ENCODE measurements around the gene USP15.

The USP15 gene

DNA sequence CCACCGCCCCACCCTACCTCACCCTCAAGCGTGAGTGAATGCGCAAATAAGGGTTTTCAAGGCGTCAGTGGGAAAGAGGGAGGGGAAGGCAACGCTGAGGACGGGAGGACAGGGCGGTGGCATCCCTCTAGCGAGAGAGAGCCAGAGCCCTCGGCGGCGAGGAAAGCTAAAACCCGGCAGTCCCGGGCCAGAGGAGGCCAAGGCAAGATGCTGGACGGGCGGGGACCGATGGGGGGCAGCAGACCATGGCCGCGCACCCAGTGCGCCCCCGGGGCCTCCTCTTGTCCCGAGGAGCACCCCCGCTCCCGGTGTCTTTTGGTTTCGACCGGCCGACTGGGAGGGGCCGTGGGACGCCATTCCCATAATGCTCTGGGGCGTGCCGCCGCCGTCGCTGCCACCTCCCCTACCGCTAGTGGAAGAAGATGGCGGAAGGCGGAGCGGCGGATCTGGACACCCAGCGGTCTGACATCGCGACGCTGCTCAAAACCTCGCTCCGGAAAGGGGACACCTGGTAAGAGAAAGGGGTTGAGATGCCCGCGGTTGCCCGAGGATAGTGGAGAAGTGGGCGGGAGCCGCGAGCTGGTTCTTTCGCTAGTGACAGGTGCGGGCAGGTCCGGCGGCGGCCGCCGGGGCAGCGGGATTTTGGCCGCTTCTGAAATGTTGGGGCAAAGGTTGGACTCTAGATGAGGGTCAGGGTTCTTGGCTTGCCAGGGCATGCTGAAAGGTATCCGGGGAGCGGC lies at the start of gene USP15:
Gene USP15 (plus strand): TSS at position 412 of the 740 bp plus-strand sequence. CDS start 11 bp downstream, at position 423.
- DNase-seq (ENCODE audit: low read depth) = peak; percentile 98

DNA sequence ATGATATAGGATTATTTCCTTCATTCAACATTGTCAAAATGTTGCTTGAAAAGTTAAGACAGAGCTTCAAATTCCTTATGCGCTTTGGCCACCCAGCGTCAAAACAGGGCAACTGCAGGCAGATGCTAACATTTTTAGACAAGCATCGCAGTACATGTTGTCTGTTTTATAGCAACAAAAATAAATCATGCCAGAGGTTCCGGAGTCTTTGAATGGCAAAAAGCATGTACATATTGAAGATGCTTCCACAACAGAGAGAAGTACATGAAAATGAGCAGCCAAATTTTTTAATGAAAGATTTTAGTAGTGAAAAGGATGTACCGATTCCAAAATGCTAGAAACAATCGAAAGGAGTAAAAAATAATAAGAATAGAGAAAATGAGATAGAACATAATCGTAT lies 49.8 kb upstream of the USP15 start:
- peak; percentile 60 for DNase-seq (ENCODE audit: low read depth)

DNA sequence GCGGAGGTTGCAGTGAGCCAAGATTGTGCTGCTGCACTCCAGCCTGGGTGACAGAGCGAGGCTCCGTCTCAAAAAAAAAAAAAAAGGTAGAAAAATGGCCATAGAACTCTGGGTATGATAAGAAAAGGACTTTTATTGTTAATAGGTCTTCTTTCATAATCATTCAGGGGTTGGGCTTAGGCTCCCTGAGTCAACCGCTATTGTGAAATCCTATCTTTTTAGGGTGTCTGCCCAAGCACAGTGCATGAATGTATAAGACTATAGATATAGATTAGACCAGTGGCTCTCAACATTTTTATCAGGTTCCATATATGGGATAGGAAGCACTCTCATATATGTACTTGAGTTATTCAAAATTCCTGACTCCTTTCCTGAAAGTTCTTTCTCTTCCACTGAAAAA lies 48.7 kb upstream of the USP15 start:
- no peak for DNase-seq (ENCODE audit: low read depth)

DNA sequence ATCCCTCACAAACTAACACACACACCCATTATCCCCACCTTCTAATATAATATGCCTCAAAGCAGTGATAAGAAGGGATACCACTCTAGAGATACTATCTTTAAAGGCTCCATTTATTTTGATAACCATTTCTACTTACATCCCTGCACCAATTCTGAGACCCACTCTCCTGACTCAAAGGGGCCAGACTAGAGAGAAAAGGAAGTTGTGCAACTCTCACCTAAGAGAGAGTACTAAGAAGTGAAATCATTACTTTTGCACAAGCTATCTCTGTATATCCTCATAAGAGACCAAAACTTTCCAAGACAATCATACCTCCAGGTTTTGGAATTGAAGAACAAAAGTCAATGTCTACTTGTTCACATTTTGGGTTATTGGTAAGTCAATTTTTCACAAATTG lies 45.4 kb upstream of the USP15 start:
- DNase-seq (ENCODE audit: low read depth) = no peak

DNA sequence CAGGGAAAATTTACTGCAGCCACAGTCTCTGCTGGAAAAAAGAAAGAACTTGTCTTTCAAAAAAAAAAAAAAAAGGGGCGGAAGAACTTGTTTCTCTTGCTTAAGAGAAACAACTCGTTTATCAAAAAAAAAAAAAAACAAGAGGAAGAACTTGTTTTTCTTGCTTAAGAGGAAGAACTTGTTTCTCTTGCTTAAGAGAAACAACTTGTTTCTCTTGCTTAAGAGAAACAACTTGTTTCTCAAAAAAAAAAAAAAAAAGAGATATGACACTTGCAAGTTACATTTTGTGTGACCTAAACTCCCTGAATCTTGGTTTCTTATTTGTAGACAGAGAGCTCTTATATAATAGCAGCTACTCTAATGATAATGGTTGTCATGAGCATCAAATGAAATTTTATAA lies 44.7 kb upstream of the USP15 start:
- DNase-seq (ENCODE audit: low read depth) = no peak

DNA sequence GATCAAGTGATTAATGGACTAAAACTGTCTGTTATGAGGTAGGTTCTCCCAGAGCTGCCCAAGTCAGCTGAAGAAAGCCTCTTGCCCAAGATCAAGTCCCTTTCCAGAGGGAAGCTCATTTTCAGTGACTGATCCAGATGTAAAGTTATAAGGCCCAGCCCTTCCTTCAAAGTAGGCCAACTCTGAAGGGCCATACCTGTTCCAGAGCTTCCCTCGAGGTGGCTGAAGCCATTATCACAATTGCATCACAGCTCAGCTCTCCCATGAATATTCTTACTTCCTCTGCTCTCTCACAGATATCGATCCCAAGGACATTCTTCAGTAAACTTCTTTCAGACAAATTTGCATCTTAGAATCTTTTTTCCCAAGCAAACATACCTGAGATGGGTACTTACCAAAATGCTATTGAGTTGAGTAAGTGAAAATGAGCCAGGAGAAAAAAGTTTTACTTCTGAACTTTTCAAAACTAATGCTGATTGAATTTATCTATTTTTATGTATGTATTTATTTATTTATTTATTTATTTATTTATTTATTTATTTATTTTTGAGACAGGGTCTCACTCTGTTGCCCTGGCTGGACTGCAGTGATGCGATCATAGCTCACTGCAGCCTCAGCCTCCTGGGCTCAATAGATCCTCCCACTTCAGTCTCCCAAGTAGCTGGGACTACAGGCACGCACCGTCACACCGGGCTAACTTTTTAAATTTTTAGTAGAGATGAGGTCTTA lies 42.6 kb upstream of the USP15 start:
- no peak for DNase-seq (ENCODE audit: low read depth)

DNA sequence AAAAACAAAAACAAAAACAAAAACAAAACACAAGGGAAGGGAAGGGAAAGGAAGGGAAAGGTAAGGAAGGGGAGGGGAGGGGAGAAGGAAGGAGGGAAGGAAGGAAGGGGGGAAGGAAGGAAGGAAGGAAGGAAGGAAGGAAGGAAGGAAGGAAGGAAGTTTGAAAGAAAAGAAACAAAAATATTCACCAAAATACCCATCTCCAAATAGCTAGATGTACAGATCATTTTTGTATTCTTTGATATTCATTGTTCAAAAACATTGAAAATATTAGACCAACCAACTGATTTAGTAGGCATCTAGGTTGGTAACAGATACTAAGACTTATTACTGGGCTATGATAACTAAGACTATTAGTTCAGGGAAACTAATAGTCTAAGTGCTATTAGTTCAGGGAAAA lies 39.1 kb upstream of the USP15 start:
- no peak for DNase-seq (ENCODE audit: low read depth)

DNA sequence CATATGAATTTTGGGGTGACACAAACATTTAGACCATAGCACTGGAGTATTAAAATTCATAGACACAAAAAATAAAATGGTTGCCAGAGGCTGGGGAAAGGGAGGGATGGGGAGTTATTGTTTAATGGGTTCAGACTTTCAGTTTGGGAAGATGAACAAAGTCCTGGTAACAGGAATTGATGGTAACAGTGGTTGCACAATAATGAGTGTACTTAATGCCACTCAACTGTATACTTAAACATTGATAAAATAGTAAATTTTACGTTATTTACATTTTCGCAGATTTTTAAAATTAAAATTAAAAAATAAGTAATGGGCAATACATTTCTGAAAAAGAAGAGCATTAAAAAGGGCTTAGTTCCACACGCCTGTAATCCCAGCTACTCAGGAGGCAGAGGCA lies 35.6 kb upstream of the USP15 start:
- DNase-seq (ENCODE audit: low read depth) = no peak

DNA sequence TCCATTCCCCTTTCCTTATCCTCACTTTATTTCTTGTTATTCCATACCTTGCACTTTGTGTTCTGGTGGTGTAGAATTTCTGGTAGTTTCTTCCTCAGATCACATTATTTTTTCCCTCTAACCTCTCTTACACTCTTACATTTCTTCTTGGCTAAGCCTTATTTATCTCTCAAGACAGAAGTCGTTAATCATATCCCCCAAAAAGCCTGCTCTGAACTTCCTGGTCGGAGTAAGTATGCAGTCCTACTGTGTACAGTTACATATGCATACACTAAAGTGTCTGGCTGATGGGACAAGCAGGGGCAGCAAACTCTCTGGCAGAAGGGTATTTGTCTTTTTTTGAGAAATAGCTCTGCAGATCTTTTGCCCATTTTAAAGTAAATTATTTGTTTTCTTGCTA lies 33.1 kb upstream of the USP15 start:
- DNase-seq (ENCODE audit: low read depth) = no peak

DNA sequence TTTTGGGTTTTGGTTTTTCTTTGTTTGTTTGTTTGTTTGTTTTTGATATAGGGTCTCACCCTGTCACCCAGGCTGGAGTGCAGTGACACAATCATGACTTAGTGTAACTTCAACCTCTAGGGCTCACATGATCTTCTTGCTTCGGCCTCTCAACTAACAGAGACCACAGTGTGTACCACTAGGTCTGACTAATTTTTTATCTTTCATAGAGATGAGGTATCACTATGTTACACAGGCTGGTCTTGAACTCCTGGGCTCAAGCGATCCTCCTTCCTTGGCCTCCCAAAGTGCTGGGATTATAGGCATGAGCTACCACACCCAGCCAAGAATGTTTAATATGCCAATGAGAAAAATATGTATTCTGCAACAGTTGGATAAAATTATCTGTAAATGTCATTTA lies 29.6 kb upstream of the USP15 start:
- no peak for DNase-seq (ENCODE audit: low read depth)

DNA sequence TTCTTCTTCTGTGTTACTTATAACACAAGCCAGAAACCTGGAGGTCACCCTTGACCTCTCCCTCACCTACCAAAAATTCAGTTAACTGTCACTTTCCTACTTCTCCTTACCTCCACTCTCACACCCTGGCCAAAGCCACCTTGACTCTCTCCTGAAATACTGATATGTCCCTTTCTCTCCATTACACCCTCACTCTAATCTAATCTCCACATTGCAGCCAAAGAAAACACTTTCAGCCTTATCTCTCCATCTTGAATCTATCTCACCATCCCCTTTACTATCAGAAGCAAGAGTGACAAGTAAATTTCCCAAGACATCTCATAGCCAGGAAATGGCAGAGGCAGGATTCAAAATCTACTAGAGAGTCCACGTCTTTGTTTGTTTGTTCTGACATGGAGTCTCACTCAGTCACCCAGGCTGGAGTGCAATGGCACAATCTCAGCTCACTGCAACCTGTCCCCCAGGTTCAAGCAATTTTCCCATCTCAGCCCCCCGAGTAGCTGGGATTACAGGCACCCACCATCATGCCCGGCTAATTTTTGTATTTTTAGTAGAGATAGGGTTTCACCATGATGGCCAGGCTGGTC lies 28.0 kb upstream of the USP15 start:
- DNase-seq (ENCODE audit: low read depth) = no peak

DNA sequence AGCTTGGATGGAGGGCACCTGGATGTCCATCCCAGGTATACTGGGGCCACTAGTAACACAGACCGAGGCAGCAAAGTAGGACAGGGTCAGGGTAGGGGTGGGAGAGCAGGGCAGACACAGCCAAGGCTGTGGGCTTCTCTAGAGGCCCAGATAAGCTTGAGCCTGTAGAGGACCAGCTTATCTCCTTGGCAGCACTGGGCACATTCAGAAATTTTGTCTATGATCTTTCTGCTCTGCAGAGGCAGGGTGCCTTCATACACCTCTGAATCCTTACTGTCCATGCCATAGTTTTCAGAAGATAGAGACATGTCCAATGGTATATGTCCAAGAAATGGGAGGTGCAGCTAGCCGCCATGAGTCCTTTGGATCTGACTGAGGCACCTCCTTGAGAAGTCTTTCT lies 26.4 kb upstream of the USP15 start:
- no peak for DNase-seq (ENCODE audit: low read depth)

DNA sequence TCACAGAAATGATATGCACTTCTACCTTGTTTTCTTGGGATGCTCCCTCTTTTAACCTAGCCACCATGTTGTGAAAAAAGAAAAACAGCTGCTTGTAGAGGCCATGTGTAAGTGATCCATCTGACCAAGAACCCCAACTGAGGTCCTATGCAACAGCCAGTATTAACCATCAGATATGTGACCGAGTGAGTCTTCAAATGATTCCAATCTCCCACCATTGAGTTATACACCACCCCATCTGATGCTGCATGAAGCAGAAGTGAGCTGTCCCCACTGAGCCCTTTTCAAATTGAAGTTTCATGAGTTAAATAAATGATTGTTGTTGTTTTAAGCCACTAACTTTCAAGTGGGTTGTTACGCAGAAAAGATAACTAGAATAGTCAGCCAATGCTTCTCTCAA lies 20.6 kb upstream of the USP15 start:
- DNase-seq (ENCODE audit: low read depth) = no peak

DNA sequence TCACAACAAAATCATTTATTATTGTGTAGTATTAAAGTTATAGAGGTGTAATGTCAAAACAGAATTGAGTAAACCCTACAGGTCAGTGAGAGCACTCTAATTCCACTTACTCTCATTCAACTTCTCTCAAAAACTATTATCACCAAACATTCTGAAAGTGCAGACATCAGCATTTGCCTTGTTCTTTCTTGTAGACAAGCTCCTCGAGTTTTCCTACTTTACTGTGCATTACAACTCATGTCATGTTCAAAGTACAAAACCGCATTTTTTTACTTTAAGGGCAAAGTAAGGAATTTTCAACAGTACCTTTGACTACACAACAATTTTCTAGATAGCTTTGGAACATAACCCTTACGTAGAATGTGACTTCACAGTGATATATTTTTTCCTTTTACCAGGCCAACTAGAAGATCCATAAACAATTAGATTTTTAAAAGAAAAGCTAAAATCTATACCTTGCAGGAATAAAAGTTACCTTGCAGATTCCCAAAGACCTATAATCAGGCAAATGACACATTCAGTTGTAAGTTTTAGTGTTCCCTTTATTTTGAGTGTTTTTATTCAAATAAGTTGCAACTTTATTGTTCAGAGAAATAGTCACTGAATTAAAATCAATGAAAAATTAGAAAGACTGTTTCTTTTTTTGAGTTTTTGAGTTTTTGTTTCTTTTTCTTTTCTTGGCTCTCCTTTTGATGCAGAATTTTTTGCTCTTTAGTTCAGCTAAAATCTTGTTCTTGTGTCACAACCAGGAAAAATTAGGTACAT lies 12.7 kb upstream of the USP15 start:
- DNase-seq (ENCODE audit: low read depth) = no peak

DNA sequence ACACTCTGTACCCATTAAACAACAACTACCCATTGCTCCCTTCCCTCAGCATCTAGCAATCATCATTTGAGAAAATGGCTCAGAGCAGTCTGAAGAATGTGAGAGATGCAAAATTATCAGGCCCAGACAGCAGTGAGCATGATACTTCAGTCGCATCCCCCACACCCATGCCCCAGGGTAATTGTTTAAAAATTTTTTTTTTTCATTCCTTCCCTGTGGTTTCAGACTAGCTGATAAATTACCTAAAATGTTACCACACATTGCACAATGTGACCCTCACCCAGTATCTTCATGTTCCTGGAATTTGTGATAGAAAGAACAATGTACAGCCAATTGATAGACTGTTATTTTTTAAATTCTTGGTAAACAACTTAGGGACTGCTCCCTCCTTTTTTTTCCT lies 11.3 kb upstream of the USP15 start:
- no peak for DNase-seq (ENCODE audit: low read depth)

DNA sequence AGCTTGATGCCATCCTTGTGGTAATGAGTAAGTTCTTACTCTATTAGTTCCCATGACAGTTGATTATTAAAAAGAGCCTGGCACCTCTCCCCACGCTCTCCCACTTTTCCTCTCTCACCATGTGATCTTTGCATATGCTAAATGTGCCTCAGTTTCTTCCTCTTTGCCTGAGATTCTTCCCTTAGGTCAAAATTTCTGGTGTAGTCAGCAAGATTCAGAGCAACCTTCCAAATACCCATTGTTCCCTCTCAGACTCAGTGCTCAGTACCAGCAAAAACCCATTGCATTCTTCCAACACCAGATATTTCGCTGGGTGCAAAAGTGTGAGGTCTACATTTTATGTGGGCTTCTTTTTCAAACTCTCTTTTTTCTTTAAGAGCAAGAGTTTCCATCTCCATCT lies 10.8 kb upstream of the USP15 start:
- DNase-seq (ENCODE audit: low read depth) = no peak

DNA sequence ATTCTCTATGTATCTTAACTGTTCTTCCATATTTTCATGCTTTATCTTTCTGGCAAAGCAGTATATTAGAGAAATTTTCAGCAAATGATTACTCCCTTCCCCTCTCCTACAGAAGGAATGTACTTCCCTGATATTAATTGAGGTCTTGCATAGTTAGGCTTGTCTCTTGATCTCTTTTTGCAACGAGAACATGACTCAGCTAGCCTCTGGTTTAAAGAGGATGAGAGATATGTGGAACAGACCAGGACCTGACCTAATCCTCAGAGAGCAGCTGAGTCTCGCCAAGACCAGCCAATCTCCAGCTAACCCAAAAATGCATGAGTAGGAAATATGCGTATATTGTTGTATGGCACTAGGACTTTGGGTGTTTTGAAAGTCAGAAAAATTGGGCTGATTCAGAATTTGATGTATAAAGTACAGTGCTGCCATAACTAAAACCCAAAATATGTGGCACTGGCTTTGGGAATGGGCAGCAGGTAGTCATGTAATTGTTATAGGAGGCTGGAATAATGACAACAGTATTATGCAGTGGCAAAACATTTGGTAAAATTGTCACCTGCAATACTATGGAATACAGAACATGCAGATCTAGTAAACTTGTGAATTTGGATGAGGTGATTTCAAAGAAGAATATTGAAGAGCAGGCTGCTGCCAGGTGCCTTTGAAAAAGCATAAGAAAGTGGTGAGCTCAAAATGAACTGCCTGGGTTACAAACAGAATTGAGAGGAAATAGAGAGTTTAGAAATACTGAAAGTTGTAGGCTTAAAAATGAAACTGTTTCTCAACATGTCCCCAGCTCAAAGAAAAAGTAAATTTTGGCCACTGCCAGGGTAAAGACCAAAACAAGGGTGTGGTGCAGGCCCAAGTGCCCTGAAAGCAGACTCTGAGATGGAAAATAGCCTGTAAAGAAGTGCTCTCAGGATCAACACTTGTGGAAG lies 9.3 kb upstream of the USP15 start:
- DNase-seq (ENCODE audit: low read depth) = peak; percentile 24

DNA sequence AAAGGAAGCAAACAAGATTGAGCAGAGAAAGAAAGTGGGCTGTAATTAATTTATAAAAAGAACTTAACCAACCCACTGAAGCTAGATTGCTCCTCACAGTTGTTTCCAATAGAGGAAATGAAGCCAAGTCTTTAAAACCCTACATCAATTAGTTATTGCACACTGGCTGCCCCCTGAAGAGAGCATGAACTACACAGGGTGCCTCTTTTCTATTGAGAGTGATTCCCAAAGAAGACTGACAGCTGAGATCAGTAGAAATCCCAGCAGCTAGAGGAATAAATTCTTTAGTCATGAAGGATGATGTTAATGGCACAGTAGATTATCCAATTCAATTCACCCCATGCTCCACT lies 8.6 kb upstream of the USP15 start:
- DNase-seq (ENCODE audit: low read depth) = no peak

DNA sequence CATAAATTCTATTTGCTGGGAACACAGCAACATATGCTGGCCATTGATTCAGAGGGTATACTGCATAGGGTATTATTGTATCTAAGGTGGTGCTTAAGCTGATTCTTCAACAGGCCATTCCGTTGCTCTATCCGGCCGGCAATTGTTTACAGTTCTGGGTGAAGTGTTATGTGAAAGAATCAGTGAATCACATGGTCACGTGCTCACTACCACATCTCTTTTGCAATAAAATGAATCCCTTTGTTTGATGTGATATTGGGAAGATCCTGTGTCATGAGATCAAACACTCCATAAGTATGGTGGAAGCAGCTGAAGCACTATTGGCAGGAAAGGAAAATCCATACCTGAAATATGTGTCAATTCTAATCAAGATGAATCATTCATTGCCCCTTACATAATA lies 7.6 kb upstream of the USP15 start:
- DNase-seq (ENCODE audit: low read depth) = peak; percentile 50

DNA sequence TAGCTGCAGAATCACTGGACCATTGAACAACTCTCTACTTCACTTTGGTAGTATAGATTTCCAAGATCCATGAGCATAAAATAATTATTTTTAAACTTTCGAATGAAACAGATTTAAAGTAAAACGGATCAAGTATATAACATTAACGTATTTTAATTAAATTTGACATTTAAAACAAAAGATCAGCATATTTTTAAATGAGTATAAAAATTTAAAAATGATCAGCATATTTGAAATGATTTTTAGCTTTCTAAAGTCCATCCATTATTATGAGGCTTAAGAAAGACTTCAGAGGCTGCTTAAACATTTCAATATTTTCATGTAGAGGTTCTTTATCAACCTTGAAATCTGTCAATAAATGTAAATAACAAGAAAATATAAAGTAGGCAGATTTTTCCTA lies 5.2 kb upstream of the USP15 start:
- no peak for DNase-seq (ENCODE audit: low read depth)

DNA sequence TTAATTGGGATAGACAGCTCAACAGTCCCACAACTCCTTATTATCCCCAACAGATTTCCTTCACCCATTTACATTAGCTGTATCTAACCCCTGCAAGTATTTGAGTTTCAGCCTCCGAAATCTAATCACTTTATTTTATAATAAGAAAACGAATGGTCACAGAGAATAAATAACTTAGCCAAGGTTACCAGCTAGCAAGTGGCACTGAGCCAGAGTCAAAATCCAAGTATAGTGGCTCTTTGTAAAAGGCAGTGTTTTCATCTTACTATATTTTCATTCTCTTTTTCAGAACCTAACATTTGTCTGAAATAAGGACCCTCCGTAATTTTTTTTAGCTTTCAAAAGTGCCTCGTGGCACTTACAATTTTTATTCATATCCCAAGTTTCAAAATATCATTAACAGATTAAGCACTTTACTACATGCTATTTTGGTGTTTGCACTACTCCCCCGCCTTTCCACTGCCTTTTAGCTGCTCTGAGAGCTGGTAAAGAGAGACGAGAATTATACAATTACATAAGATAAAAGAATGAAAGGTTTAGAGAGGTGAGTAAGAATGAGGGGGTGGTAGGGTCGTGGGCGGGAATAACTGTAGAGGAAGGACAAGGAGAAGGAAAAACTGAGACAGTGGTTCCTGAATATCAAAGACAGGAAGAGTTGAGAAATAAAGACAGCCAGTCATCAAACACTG lies 3.7 kb upstream of the USP15 start:
- DNase-seq (ENCODE audit: low read depth) = no peak
